GOT3 (cell line): ENCODE measurements around the gene SMAD5.

Experiments used
- DNase-seq: peaks from one replicate; lab custom pipeline; 2025; ENCODE audit warnings: mixed read lengths; lab: John Stamatoyannopoulos, UW

SMAD5 gene

GRCh38 chr5:136226401-136226800 lies 93.8 kb downstream of the SMAD5 start:
- DNase-seq = no peak

DNA sequence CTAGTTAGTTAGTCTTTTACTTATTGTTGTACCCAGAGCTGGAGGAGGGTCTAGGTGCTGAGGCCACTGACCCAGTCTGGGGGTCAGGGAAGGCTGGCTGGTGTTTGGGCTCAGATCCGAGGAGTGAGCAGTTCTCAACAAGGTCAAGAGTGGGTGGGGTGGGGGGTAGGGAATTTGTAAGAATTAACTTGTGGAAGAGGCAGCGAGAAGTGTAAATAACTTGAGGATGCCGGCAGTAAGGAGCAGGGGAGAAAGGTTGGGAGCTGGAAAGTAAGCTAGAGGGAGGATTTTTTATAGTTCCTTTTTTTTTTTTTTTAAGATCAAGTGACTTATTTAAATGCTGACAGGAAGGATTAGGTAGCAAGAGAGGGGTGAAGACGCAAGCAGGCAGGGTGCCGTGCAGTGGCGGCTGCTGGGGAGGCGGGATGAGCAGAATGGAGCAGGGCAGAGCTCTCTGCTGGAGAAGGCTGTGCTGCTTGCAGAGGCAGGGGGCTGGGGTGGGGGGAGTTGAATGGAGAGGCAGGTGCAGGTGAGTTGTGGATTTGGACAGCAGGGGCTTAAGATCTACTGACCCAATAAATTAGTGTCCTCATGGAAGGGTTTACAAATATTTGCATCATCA lies 95.6 kb downstream of the SMAD5 start:
- DNase-seq = no peak

- DNase-seq = no peak
These were observed 97.5 kb downstream of the SMAD5 start for GRCh38 chr5:136230176-136230575.

DNA sequence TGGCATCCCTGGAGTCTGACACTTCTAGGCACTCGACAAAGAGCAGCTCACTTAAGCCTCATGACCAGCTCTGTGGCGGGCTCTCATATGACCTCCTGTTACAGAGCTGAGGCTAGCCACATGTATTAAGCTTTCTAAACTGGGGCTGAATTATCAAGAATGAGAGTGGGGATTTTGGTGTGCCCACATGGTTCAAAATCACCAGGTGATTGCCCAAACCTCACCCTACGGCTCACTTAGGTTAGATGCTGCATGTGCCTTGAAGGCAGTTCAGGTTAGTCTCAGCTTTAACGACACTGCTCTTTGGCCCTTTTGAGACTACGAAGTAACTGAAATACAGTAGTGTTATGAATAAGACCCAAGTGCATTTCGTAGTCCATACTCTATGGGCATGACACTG lies 99.7 kb downstream of the SMAD5 start:
- no peak for DNase-seq
